SU-DHL-6 (cell line): ENCODE results near the gene CGAS.
"Not testable (repeated sequence)": the region's sequence is repeated elsewhere in the genome, so short reads cannot be mapped to it uniquely, and the experiment has no call there.

ENCODE experiments used
- H2AFZ ChIP-seq: fragments of 200-600 bp; sonication (generic); 2 replicates; pipeline ENCODE4 v1.6.1; 2014; ENCODE audit warnings: low read depth, mild to moderate bottlenecking, moderate library complexity, mixed read lengths, antibody characterized with exemption, low read length; ENCODE audit not compliant: severe bottlenecking
- H3F3A ChIP-seq: fragments of 200-600 bp; shearing (Covaris generic); 2 replicates; pipeline ENCODE4 v1.6.0; 2016; ENCODE audit warnings: antibody characterized with exemption, mild to moderate bottlenecking; ENCODE audit not compliant: insufficient read depth
- H3K27ac ChIP-seq: fragments of 200-600 bp; sonication (generic); 2 replicates; pipeline ENCODE4 v1.5.1; 2016; ENCODE audit warnings: low read depth, mild to moderate bottlenecking, low read length, moderate library complexity, mixed read lengths
- H3K27me3 ChIP-seq: fragments of 200-600 bp; sonication (generic), shearing (Covaris generic); 2 replicates; pipeline ENCODE4 v1.6.0; 2014; ENCODE audit warnings: mild to moderate bottlenecking, low read length
- H3K36me3 ChIP-seq: fragments of 200-600 bp; sonication (generic); 2 replicates; pipeline ENCODE4 v1.6.1; 2014; ENCODE audit warnings: mild to moderate bottlenecking, low read length, mixed read lengths
- H3K4me2 ChIP-seq: fragments of 300-600, 200-600 bp; shearing (Covaris generic), sonication (generic); 2 replicates; pipeline ENCODE4 v1.6.0; 2014; ENCODE audit warnings: low read length, low read depth, mild to moderate bottlenecking; ENCODE audit not compliant: poor library complexity, severe bottlenecking
- H3K4me3 ChIP-seq: fragments of 200-600 bp; sonication (generic); 2 replicates; pipeline ENCODE4 v1.5.1; 2014; ENCODE audit warnings: antibody characterized with exemption, low read length, mild to moderate bottlenecking, mixed read lengths; ENCODE audit not compliant: insufficient read depth, poor library complexity, severe bottlenecking
- H3K79me2 ChIP-seq: fragments of 200-600 bp; sonication (generic); 2 replicates; pipeline ENCODE4 v1.6.1; 2014; ENCODE audit warnings: mild to moderate bottlenecking, low read length, moderate library complexity; ENCODE audit not compliant: insufficient read depth
- H3K9ac ChIP-seq: fragments of 200-600 bp; sonication (generic); 2 replicates; pipeline ENCODE4 v1.7.0; 2014; ENCODE audit warnings: mild to moderate bottlenecking, low read length
- H3K9me2 ChIP-seq: fragments of 200-600 bp; sonication (generic); replicated peaks from 2 replicates; pipeline ENCODE4 v1.6.1; 2014; ENCODE audit warnings: low read length; ENCODE audit not compliant: insufficient read depth
- H3K9me3 ChIP-seq: fragments of 200-600 bp; sonication (generic); 2 replicates; pipeline ENCODE4 v1.6.1; 2014; ENCODE audit warnings: low read length, mixed read lengths; ENCODE audit not compliant: insufficient read depth
- H4K20me1 ChIP-seq: fragments of 200-600 bp; sonication (generic); 2 replicates; pipeline ENCODE4 v1.6.1; 2014; ENCODE audit warnings: low read depth, mild to moderate bottlenecking, antibody characterized with exemption, low read length, moderate library complexity, mixed read lengths
- EZH2phosphoT487 ChIP-seq: fragments of 200-600 bp; sonication (generic), shearing (Covaris generic); conservative IDR thresholded peaks from 2 replicates; pipeline ENCODE4 v1.6.1; 2018; ENCODE audit warnings: mild to moderate bottlenecking, antibody characterized with exemption, low read length, moderate library complexity, mixed read lengths
- TF ChIP-seq, protein P1 (sequence below): fragments of 200-600 bp; sonication (generic); IDR thresholded peaks from one replicate; pipeline ENCODE4 v1.5.1; 2017; ENCODE audit warnings: antibody characterized with exemption, mild to moderate bottlenecking, low read length, moderate library complexity; ENCODE audit not compliant: insufficient read depth, poor library complexity, severe bottlenecking

The CGAS gene

GRCh38 chr6:73460056-73460455 lies 8.0 kb upstream of the CGAS start:
- Histone ChIP-seq H3K27me3 (no peaks in the 10 kb centered on the region), H3K4me3 (no peak overlapping the region), H3F3A (peaks cover 8% of the 10 kb centered on the region; the same call in 1 of the 2 replicates), H3K4me2 (no peak overlapping the region), H3K9me3 (no peaks in the 10 kb centered on the region), H3K27ac (no peak overlapping the region), H2AFZ (no peak overlapping the region), H3K36me3 (peaks cover 4% of the 10 kb centered on the region; the same call in 1 of the 2 replicates), H3K9ac (no peak overlapping the region), H3K79me2 (peaks cover 33% of the 10 kb centered on the region), H4K20me1 (no peaks in the 10 kb centered on the region), H3K9me2 (no peaks in the 10 kb centered on the region)
- TF ChIP-seq EZH2phosphoT487, result no peak
- TF ChIP-seq, protein P1, sequence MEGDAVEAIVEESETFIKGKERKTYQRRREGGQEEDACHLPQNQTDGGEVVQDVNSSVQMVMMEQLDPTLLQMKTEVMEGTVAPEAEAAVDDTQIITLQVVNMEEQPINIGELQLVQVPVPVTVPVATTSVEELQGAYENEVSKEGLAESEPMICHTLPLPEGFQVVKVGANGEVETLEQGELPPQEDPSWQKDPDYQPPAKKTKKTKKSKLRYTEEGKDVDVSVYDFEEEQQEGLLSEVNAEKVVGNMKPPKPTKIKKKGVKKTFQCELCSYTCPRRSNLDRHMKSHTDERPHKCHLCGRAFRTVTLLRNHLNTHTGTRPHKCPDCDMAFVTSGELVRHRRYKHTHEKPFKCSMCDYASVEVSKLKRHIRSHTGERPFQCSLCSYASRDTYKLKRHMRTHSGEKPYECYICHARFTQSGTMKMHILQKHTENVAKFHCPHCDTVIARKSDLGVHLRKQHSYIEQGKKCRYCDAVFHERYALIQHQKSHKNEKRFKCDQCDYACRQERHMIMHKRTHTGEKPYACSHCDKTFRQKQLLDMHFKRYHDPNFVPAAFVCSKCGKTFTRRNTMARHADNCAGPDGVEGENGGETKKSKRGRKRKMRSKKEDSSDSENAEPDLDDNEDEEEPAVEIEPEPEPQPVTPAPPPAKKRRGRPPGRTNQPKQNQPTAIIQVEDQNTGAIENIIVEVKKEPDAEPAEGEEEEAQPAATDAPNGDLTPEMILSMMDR, result no peak

DNA sequence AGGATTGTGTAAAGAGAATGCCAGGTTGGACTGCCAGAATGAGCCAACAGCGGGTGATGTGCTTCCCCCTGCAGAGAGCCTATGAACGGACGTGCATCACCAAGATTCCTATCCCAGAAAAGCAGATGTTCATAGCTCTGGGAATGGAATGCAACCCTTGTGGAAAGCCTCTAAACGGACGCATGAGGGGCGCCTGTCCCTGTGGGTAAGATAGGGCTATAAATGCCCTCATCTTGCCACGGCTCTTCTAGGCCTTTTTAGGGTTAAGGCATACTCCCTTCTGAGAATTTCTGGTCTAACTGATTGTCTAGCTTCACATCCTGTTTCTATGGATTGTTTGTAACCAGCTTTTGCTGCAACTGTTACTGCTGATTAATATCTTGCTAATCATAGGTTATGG lies 7.4 kb upstream of the CGAS start:
- not testable (repeated sequence) for H3K36me3 ChIP-seq, H3K9me3 ChIP-seq, H3K4me3 ChIP-seq, H3F3A ChIP-seq, H4K20me1 ChIP-seq, H3K9ac ChIP-seq, H3K27ac ChIP-seq, H3K4me2 ChIP-seq, H3K9me2 ChIP-seq, H2AFZ ChIP-seq, H3K27me3 ChIP-seq
- H3K79me2 ChIP-seq, result peaks cover 29% of the 10 kb centered on the region

DNA sequence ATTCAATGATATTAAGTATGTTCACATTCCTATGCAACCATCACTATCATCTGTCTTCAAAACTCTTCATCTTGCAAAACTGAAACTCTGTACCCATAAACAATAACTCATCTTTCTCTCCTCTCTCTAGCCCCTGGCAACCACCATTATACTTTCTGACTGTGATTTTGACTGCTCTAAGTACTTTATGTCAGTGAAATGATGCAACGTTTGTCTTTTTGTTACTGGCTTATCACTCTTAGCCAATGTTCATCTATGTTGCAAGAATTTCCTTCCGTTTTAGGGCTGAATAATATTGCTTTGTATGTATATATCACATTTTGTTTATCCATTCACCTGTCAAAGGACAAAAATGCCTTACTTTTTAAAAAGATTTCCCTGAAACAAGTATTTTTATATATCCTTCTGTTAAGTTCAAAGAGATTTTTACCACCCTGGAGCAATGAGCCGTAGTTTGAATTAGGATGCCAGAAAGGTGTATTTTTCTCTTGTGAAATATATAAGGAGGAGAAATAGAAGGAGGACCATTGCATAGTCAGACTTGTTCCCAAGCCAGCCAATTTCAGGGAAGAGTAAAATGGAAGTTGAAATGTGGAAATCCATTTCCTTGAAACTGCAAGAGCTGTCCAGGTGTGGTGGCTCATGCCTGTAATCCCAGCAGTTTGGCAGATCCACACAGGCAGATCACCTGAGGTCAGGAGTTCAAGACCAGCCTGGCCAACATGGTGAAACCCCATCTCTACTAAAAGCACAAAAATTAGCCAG lies 4.0 kb upstream of the CGAS start:
- Histone ChIP-seq H3K36me3 (no peaks in the 10 kb centered on the region), H3K9me3 (no peaks in the 10 kb centered on the region), H3K4me3 (no peak overlapping the region), H3F3A (no peaks in the 10 kb centered on the region), H2AFZ (no peak overlapping the region), H3K9ac (no peak overlapping the region), H3K9me2 (no peaks in the 10 kb centered on the region), H4K20me1 (no peaks in the 10 kb centered on the region), H3K79me2 (no peaks in the 10 kb centered on the region), H3K4me2 (no peak overlapping the region), H3K27ac (no peak overlapping the region), H3K27me3 (no peaks in the 10 kb centered on the region)
- TF ChIP-seq EZH2phosphoT487, result no peak
- TF ChIP-seq, protein P1, result no peak
